Fibroblast of mammary gland (primary cell): Measurements from ENCODE around the gene CDK5RAP2.

Experiments
- DNase-seq: peaks from one replicate; pipeline ENCODE4 v3.0.0-alpha.2; 2010; ENCODE audit warnings: low read depth
- H3K4me3 ChIP-seq: 2 replicates; pipeline ENCODE4 v1.5.1; 2011; ENCODE audit warnings: low read depth, mild to moderate bottlenecking, low read length, moderate library complexity; ENCODE audit not compliant: control insufficient read depth
- TF ChIP-seq, protein P1 (sequence below): conservative IDR thresholded peaks from 2 replicates; pipeline ENCODE4 v1.5.1; 2011; ENCODE audit warnings: low read depth, low read length, inconsistent platforms; ENCODE audit not compliant: control insufficient read depth, insufficient read depth

CDK5RAP2 gene

DNA sequence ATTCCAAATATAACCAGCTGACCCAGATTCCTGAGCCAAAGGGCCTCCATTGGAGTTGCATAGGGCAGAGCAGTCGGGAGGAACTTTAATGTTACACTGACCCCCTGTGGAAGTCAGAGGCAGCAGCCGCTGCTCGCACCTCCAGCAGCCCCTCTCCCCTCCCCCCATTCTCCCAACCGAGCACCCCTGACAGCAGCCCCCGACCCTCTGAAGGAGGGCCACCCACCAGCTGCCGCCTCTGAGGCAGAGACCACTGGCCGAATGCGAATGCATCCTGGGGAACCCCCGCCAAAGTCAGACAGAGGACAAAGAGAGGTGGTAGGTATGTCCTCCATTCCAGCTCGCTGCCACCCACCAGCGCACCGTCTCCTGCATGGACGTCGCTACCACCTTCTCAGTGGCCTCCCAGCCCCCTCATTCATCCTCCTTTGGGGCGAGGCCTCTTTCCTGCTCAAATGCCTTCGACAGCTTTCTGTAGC, 231.0 kb downstream of the CDK5RAP2 start:
- H3K4me3 ChIP-seq = no peak overlapping the region
- TF ChIP-seq, protein P1, sequence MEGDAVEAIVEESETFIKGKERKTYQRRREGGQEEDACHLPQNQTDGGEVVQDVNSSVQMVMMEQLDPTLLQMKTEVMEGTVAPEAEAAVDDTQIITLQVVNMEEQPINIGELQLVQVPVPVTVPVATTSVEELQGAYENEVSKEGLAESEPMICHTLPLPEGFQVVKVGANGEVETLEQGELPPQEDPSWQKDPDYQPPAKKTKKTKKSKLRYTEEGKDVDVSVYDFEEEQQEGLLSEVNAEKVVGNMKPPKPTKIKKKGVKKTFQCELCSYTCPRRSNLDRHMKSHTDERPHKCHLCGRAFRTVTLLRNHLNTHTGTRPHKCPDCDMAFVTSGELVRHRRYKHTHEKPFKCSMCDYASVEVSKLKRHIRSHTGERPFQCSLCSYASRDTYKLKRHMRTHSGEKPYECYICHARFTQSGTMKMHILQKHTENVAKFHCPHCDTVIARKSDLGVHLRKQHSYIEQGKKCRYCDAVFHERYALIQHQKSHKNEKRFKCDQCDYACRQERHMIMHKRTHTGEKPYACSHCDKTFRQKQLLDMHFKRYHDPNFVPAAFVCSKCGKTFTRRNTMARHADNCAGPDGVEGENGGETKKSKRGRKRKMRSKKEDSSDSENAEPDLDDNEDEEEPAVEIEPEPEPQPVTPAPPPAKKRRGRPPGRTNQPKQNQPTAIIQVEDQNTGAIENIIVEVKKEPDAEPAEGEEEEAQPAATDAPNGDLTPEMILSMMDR = peak; percentile 68
- DNase-seq = peak; percentile 64

DNA sequence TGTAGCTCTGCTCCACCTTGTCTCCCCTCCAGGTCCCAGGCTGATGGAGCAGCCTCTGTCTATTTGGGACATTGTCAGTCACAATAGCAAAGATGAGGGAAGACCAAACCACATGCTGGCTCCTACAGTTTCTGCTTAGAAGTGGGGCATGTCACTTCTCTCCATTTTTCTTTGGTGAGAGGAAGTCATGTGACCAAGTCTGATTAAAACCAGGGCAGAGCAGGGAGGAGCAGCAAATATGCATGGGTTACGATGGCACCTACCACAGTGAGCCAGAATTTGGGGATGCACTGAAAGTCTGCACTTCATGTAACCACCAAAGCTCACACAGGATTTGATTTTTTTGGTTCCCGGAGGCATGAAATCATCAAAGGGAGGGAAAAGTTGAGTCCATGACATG, 234.6 kb downstream of the CDK5RAP2 start:
- TF ChIP-seq, protein P1 = no peak
- H3K4me3 ChIP-seq = no peak overlapping the region
- no peak for DNase-seq

DNA sequence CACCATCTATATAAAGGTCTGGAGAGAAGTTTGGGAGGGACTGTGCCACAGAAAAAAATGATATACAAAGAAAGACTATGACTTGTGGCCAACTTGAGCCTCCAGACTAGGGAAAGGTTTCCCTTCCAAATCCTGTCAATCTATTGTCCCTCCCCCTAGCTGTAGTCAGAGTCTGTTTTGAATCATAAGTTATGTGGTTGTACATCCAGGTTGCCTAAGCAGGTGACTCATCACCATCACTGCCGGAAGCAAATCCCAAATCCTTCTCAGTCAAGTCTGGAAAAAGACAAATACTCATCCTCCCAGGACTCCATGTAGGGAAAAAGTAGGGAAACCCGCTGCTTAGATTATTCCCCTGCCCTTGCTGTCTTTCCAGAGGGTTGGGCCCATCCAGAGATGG, 235.7 kb downstream of the CDK5RAP2 start:
- H3K4me3 ChIP-seq = no peak overlapping the region
- peak; percentile 93 for DNase-seq
- TF ChIP-seq, protein P1 = no peak

DNA sequence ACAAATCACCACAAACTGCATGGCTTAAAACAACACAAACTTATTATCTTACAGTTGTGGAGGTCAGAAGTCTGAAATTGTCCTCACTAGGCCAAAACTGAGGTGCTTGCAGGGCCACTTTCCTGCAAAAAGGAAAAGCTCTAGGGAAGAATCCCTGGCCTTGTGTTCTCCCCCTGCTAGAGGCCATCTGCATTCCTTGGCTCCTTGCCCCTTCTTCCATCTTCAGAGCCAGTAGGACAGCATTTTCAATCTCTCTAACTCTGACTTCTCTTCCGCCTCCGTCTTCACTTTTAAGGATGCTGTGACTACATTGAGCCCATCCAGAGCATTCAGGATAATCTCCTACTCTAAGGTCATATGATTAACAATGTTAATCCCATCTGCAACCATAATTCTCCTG, 236.6 kb downstream of the CDK5RAP2 start:
- no peak for DNase-seq
- no peak overlapping the region for H3K4me3 ChIP-seq
- TF ChIP-seq, protein P1 = no peak
